Inflammatory macrophage treated with lipopolysaccharide for 4 hours (primary cell): Measurements from ENCODE around the gene PHACTR2.

Experiments
- DNase-seq: peaks from one replicate; pipeline ENCODE4 v3.0.0-alpha.2; 2020

PHACTR2 gene

GRCh38 chr6:143675946-143676345, 1.8 kb upstream of the PHACTR2 start:
- DNase-seq: no peak

DNA sequence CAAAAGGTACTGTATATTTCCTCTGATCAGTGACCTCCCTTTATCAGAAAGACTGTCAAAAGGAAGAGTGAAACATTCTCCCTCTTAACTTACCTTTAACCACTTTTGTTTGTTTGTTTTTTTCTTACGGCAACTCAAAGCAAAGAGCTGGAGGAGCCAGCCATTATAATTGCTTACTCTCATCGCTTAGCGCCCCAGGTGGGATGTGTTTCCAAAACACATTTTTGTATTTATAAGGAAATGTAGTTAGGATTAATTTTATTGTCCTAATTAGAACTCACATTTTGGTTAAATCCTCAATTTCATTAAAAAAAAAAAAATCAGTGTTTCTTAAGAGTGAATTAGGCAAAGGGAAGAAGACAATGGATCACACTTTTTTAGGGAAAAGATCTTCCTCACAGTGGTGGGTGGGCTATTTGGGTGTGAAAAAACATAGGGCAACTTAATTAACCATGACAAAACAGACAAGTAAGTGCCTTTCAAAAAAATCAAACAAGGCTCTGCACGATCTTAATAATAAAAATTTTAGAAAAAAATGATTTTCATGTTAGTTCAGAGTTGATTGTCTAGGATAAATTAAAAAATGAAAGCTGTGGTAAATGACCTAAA, 1.2 kb upstream of the PHACTR2 start:
- no peak for DNase-seq

DNA sequence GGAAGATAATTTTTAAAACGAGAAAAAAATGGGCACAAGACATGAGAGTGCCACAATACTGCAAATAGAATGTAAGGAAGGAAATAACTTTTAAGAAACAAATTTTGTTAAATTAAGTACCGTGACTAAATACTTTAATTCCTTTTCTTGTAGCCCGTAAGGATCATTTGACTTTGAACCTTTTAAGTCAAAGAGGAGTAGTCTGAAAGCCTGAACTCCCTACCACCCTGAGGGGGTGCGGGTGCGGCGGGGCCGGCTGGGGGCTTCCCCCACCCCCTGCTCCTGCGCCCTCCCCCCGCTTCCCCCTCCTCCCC, 231 bp upstream of the PHACTR2 start:
- no peak for DNase-seq

DNA sequence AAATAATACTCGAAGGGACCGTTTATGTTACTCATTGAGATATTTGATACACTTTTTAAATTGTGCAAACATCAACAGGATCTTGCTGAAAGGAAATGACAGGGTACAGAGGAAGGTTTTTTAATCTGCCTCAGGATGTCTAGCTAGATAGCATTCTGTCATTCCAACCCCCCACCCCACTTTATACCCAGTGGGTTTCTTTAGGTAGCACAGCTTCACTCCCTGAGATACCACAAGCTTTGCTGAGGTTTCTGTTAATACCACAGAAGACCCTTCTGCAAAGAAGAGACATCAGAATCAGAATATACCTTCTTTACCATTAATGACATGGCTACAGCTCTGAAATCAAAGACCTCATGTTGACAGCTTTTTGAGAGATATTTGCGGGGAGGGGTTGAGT, 1.3 kb downstream of the PHACTR2 start:
- no peak for DNase-seq

- no peak for DNase-seq
These were observed 2.4 kb downstream of the PHACTR2 start for GRCh38 chr6:143680141-143680540.

DNA sequence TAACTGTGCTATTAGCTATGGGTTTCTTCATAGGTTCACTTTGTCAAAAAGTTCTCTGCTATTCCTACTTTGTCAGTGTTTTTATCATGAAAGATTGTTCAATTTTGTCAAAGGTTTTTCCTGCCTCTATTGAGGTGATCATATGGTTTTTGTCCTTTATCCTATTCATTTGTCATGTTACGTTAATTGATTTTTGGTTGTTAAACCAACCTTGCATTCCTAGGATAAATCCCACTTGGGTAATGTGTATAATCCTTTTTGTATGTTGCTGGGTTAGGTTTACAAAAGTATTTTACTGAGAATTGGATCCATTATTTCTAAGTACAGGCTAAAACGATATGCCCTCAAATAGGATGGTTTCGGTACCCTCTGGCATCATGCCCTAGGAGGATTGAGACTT, 5.0 kb downstream of the PHACTR2 start:
- DNase-seq: no peak

GRCh38 chr6:143684486-143684885, 6.7 kb downstream of the PHACTR2 start:
- peak; percentile 77 for DNase-seq

GRCh38 chr6:143685653-143686052, 7.9 kb downstream of the PHACTR2 start:
- DNase-seq: no peak

DNA sequence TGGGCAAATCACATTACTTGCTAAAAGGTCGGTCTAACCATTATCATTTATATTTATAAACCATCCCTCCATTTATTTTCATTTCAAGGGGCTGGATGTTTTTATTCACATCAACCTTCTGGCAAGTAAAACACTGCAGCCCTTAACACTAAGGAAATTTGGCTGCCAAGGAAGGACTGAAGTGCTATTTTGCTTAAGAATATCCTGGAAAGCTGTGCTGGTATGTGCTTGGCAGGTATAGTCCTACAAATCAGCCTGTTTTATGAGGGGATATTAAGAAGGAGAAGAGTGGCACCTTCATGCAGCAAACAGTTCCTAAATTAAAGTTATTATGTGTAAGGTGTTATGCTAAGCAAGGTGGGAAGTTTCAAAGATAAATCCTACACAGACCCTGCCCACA, 9.8 kb downstream of the PHACTR2 start:
- no peak for DNase-seq

GRCh38 chr6:143688681-143689080, 10.9 kb downstream of the PHACTR2 start:
- no peak for DNase-seq

DNA sequence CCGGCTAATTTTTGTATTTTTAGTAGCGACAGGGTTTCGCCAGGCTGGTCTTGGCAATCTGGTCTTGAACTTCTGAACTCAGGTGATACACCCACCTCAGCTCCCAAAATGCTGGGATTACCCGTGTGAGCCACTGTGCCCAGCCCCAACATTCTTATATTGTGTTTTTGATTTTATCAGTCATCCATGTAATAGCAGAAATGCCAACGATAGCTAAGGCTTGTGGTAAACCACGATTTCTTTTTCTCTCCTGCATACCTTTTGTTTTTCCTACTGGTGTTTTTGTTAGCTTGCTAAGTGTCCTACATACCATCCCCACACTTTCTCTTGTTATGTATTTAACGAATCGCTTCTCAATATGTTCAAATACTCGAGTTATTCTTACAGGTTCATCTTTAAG, 12.1 kb downstream of the PHACTR2 start:
- DNase-seq: no peak

DNA sequence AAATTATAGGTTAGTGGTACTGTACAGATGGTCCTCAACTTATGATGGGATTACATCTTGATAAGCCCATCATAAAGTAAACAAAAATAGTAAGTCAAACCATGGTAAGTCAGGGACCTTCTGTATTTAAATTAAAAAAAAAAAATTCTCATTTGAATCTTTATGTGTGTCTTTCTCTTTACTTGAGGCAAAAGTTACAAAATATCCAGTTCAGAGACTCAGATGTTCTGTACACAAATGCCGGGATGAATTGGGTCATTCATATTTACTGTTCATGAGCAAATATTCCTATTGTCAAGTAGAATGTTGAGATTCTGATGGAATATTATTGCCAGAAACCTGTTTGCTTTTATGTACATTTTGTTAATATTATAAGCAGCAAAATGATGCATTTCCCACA, 13.4 kb downstream of the PHACTR2 start:
- DNase-seq: no peak

GRCh38 chr6:143691900-143692636, 14.3 kb downstream of the PHACTR2 start:
- no peak for DNase-seq

GRCh38 chr6:143692696-143693095, 14.9 kb downstream of the PHACTR2 start:
- DNase-seq: no peak

GRCh38 chr6:143694013-143694412, 16.2 kb downstream of the PHACTR2 start:
- DNase-seq: no peak

- DNase-seq: no peak
These were observed 16.8 kb downstream of the PHACTR2 start for GRCh38 chr6:143694560-143694959.

DNA sequence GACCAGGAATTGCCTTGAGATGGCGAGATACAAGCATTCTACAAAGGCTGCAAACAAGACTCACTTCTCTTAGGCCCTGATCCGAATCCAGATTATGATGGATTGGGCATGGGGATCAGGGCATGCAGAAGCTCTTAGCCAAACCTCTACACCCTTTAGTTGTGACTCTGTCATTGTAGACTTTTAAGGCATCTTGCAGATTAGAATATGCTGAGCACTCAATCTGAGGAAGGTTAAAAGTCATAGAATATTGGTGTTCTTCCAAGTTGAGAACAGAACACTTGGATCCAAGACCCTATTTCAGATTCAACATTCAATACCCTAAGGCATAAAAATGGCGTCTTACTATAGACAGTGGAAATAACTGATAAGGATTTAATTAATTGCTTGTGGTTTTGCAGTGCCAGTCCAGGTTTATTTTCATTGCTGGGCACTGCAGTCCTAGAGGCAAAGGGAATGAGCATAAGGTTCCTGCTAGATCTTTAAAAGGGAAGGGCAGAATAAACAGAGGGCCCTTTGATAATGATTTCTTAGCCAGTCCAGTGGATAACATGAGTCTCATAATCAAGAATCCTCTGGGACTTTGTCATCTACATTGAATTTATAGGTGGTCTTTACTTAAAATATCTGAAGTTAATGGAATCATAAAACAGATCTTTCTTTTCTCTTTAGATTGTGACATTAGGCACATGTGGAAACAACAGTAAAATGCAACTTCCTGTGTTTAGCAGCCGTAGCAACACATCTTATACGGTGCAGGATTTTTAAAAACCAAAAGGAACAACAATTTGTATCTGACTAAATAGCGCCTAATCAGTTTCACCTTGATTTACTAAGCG, 17.6 kb downstream of the PHACTR2 start:
- DNase-seq: peak; percentile 54

DNA sequence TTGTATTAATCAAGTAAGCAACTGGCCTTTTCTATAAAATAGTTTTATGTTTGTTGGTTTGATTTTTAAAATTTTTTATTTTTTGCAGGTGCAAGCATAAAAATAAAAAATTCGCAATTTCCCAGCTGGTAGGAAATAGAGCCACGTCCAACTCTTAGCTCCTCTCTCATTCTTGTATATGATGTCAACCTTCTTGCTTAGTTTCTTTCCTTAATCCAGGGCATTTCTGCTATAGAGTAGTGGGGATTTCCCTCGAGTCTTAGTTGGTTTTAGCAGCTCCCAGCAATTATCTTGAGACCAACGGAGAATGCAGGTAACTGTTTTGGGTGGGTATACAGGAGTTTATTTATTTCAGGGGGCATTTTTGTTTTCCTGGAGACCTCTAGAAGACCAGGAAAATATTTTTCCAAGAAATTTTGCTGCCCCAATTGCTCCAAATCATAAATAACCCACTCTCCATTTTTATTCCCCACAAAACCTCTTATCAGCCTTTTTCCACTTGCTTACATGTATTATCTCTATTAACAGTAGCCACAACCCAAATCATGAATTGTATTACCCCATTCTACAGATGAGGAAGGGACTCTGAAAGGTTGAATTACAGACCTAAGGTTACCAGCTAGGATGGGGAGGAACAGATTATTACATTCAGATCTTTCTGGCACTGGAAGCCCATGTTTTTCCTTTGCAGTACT, 18.4 kb downstream of the PHACTR2 start:
- peak; percentile 38 for DNase-seq

DNA sequence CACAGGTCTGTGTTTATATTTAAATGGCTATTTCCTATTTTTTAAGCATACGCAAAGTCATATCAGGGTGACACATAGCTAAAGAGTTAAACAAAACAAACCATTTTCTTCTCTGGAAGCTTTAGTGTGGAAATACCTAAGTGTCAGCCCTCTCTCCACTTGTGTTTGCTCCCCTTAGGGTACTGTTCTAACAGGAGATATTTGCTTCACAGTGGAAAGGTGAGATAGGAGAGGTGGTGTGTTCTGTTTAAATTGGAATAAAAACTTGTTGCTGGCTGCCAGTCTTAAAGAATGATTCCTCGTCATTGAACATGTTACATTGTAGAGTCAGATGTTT, 18.9 kb downstream of the PHACTR2 start:
- no peak for DNase-seq

- no peak for DNase-seq
These were observed 19.5 kb downstream of the PHACTR2 start for GRCh38 chr6:143697076-143697800.

GRCh38 chr6:143698329-143698728, 20.6 kb downstream of the PHACTR2 start:
- DNase-seq: no peak

DNA sequence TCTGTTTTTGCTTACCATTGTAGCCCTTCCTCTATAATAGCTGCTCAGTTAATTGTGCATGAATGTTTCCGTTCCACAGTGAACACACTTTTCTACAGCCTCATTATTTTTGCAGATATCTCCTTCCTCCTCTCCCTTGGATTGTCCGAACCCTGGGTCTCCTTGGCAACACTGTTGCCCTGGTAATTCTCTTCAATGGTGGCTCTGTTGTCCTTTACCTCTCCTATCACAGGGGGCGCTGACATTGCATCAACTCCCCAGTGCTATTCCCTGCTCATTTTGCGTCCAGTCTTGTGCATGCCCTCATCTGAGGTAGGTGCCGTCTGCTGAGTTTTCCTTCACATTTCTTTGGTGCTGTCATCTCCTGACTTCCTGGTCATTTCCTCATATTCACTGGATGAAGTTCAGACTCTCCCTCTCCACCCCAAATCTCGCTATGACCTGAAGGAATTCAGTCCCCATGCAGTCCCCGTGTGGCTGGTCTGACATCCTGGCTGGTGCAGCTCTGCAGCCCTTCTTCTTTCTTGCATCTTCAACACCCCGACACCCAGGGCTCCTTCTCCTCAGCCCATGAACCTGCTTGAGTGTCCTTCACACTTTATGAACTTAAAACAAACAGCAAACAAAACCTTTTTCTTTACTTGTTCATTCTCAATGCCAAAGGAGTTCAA, 21.1 kb downstream of the PHACTR2 start:
- DNase-seq: no peak
